H9 (cell line): ENCODE results near the gene EPB41L4B. TPM values are rescaled to one million over a fixed set of nuclear protein-coding genes. Genes with fewer than 3 reads are reported as not detected.
A peak's percentile ranks its signal among the peaks of the same experiment; 100 is the strongest.

ENCODE experiments used
- DNase-seq: peaks from one replicate; pipeline ENCODE4 v3.0.0-alpha.2; 2017
- H2AFZ ChIP-seq: one replicate; pipeline ENCODE4 v1.6.1; 2013; ENCODE audit warnings: mild to moderate bottlenecking, low read length, control low read depth, moderate library complexity
- H2AK5ac ChIP-seq: 2 replicates; pipeline ENCODE4 v1.6.1; 2013; ENCODE audit warnings: low read length, control low read depth, mixed read lengths; ENCODE audit not compliant: insufficient read length
- H2BK120ac ChIP-seq: one replicate; pipeline ENCODE4 v1.6.1; 2013; ENCODE audit warnings: low read depth, mild to moderate bottlenecking, low read length, control low read depth, inconsistent platforms; ENCODE audit not compliant: poor library complexity, severe bottlenecking
- H2BK12ac ChIP-seq: 2 replicates; pipeline ENCODE4 v1.6.1; 2013; ENCODE audit warnings: low read length, control low read depth, mixed read lengths, low read depth; ENCODE audit not compliant: insufficient read length
- H2BK15ac ChIP-seq: 2 replicates; pipeline ENCODE4 v1.6.1; 2013; ENCODE audit warnings: low read depth, low read length, control low read depth
- H2BK20ac ChIP-seq: one replicate; pipeline ENCODE4 v1.6.1; 2013; ENCODE audit warnings: low read depth, mild to moderate bottlenecking, low read length, control low read depth, inconsistent platforms; ENCODE audit not compliant: poor library complexity, severe bottlenecking
- H2BK5ac ChIP-seq: 2 replicates; pipeline ENCODE4 v1.6.1; 2013; ENCODE audit warnings: low read length, control low read depth, mixed read lengths; ENCODE audit not compliant: insufficient read length
- H3K14ac ChIP-seq: 2 replicates; pipeline ENCODE4 v1.6.1; 2013; ENCODE audit warnings: low read length, control low read depth; ENCODE audit not compliant: insufficient read depth
- H3K18ac ChIP-seq: 2 replicates; pipeline ENCODE4 v1.6.1; 2013; ENCODE audit warnings: low read depth, mild to moderate bottlenecking, mixed read lengths, low read length, control low read depth; ENCODE audit not compliant: insufficient read length
- H3K23ac ChIP-seq: 2 replicates; pipeline ENCODE4 v1.6.1; 2013; ENCODE audit warnings: low read length, control low read depth, mixed read lengths, low read depth; ENCODE audit not compliant: insufficient read length
- H3K23me2 ChIP-seq: 2 replicates; pipeline ENCODE4 v1.6.1; 2013; ENCODE audit warnings: low read depth, mild to moderate bottlenecking, mixed read lengths, low read length, control low read depth; ENCODE audit not compliant: insufficient read length, poor library complexity, severe bottlenecking
- H3K27ac ChIP-seq: 2 replicates; pipeline ENCODE4 v1.5.1; 2013; ENCODE audit warnings: low read length, control low read depth, mixed read lengths, low read depth; ENCODE audit not compliant: insufficient read length
- H3K27me3 ChIP-seq: 2 replicates; pipeline ENCODE4 v1.6.1; 2013; ENCODE audit warnings: low read length, control low read depth, inconsistent platforms; ENCODE audit not compliant: insufficient read depth
- H3K4ac ChIP-seq: 2 replicates; pipeline ENCODE4 v1.6.1; 2013; ENCODE audit warnings: low read depth, mild to moderate bottlenecking, control low read depth, inconsistent platforms, low read length, moderate library complexity
- H3K4me1 ChIP-seq: 2 replicates; pipeline ENCODE4 v1.6.1; 2013; ENCODE audit warnings: low read length, control low read depth, inconsistent platforms; ENCODE audit not compliant: insufficient read depth
- H3K4me2 ChIP-seq: 2 replicates; pipeline ENCODE4 v1.6.1; 2013; ENCODE audit warnings: low read length, control low read depth, mixed read lengths; ENCODE audit not compliant: insufficient read length, insufficient read depth
- H3K56ac ChIP-seq: 2 replicates; pipeline ENCODE4 v1.6.1; 2013; ENCODE audit warnings: low read depth, mild to moderate bottlenecking, mixed read lengths, low read length, control low read depth; ENCODE audit not compliant: insufficient read length
- H3K79me1 ChIP-seq: 2 replicates; pipeline ENCODE4 v1.6.1; 2013; ENCODE audit warnings: low read depth, mild to moderate bottlenecking, moderate library complexity, low read length, control low read depth, inconsistent platforms; ENCODE audit not compliant: insufficient read depth, poor library complexity, severe bottlenecking
- H3K79me2 ChIP-seq: 2 replicates; pipeline ENCODE4 v1.6.1; 2013; ENCODE audit warnings: low read length, control low read depth, inconsistent platforms; ENCODE audit not compliant: insufficient read depth
- H3K9ac ChIP-seq: 2 replicates; pipeline ENCODE4 v1.6.1; 2013; ENCODE audit warnings: low read length, control low read depth, mixed read lengths; ENCODE audit not compliant: insufficient read length; ENCODE audit errors: extremely low read depth
- H3K9me3 ChIP-seq: one replicate; pipeline ENCODE4 v1.6.1; 2013; ENCODE audit warnings: low read depth, low read length, inconsistent platforms; ENCODE audit not compliant: control insufficient read depth
- H3T11ph ChIP-seq: one replicate; pipeline ENCODE4 v1.6.1; 2013; ENCODE audit warnings: mild to moderate bottlenecking, low read length, control low read depth, inconsistent platforms
- H4K20me1 ChIP-seq: one replicate; pipeline ENCODE4 v1.6.1; 2013; ENCODE audit not compliant: control insufficient read depth, insufficient read length, insufficient read depth
- H4K5ac ChIP-seq: 2 replicates; pipeline ENCODE4 v1.6.1; 2013; ENCODE audit warnings: low read depth, mild to moderate bottlenecking, mixed read lengths, low read length, control low read depth; ENCODE audit not compliant: insufficient read length
- H4K8ac ChIP-seq: replicated peaks from 2 replicates; pipeline ENCODE4 v1.6.1; 2013; ENCODE audit warnings: low read length, control low read depth, mixed read lengths, low read depth; ENCODE audit not compliant: insufficient read length
- H4K91ac ChIP-seq: 2 replicates; pipeline ENCODE4 v1.6.1; 2013; ENCODE audit warnings: low read depth, mild to moderate bottlenecking, moderate library complexity, mixed read lengths, low read length, control low read depth; ENCODE audit not compliant: insufficient read length
- H3K27ac Mint-ChIP-seq, 3 experiments: 2 replicates in 2 of 3; 3 replicates in 1 of 3; pipeline ENCODE4 v1.8.0; 2020 to 2021; ENCODE audit warnings: mixed read lengths in 3 of 3, mild to moderate bottlenecking in 1 of 3, moderate library complexity in 1 of 3
- H3K27me3 Mint-ChIP-seq: 2 replicates; pipeline ENCODE4 v1.8.0; 2021; ENCODE audit warnings: low read depth, mild to moderate bottlenecking, moderate library complexity, mixed read lengths
- H3K36me3 Mint-ChIP-seq, 3 experiments: 2 replicates in 2 of 3; 3 replicates in 1 of 3; pipeline ENCODE4 v1.8.0; 2020 to 2021; ENCODE audit warnings: low read depth in 3 of 3, mixed read lengths in 3 of 3; ENCODE audit not compliant: insufficient read depth in 1 of 3
- H3K4me1 Mint-ChIP-seq, 2 experiments: 2 replicates each; pipeline ENCODE4 v1.8.0; 2020; ENCODE audit warnings: mixed read lengths in 2 of 2
- H3K4me3 Mint-ChIP-seq, 2 experiments: 2 replicates in 1 of 2; 3 replicates in 1 of 2; pipeline ENCODE4 v1.8.0; 2020 to 2021; ENCODE audit warnings: mild to moderate bottlenecking in 2 of 2, mixed read lengths in 2 of 2, moderate library complexity in 1 of 2
- H3K9me3 Mint-ChIP-seq, 2 experiments: 2 replicates in 1 of 2; 3 replicates in 1 of 2; pipeline ENCODE4 v1.8.0; 2020; ENCODE audit warnings: mild to moderate bottlenecking in 2 of 2, mixed read lengths in 2 of 2, moderate library complexity in 1 of 2
- CTCF ChIP-seq: fragments of 200-600 bp; sonication (generic); conservative IDR thresholded peaks from 3 replicates; pipeline ENCODE4 v1.8.0; 2021; ENCODE audit warnings: antibody characterized with exemption, mild to moderate bottlenecking
- WGBS: extraction: QIAGEN DNeasy Blood & Tissue Kit; methylation state at CpG from one replicate; pipeline ENCODE4 v1.1.7; 2013; ENCODE audit warnings: missing lambda C conversion rate, low lambda C conversion rate, mixed read lengths; ENCODE audit not compliant: insufficient read length; ENCODE audit errors: extremely low coverage; 5-methylcytosine and 5-hydroxymethylcytosine counted together
- total RNA-seq: library from RNA; stranded (reverse); gene quantifications from 2 replicates; pipeline ENCODE4 v1.2.1, GENCODE V29; 2021

Gene EPB41L4B
- total RNA-seq, 1 experiment from 2014 or later: 18.9 TPM

- no peaks in the 10 kb centered on the region for H3K79me1 ChIP-seq
- no peaks in the 10 kb centered on the region for H3K9me3 ChIP-seq
- no peak overlapping the region for H3T11ph ChIP-seq
- Mint-ChIP-seq H3K9me3 (no peaks in the 10 kb centered on the region), H3K27me3 (no peaks in the 10 kb centered on the region), H3K4me1 (no peaks in the 10 kb centered on the region), H3K4me3 (no peak overlapping the region), H3K27ac (no peak overlapping the region), H3K36me3 (no peaks in the 10 kb centered on the region)
- no peak overlapping the region for H2BK20ac ChIP-seq
- H3K18ac ChIP-seq: no peak overlapping the region
- no peak overlapping the region for H2AFZ ChIP-seq
- no peak overlapping the region for H2BK120ac ChIP-seq
- H3K27me3 ChIP-seq: no peaks in the 10 kb centered on the region
- H4K8ac ChIP-seq: no peak overlapping the region
- no peak overlapping the region for H3K9ac ChIP-seq
- H3K56ac ChIP-seq: no peak overlapping the region
- no peak overlapping the region for H4K5ac ChIP-seq
- no peak overlapping the region for H3K27ac ChIP-seq
- H3K4me2 ChIP-seq: no peak overlapping the region
- H2BK5ac ChIP-seq: no peak overlapping the region
- no peaks in the 10 kb centered on the region for H3K23me2 ChIP-seq
- H2BK12ac ChIP-seq: no peak overlapping the region
- no peak overlapping the region for H3K23ac ChIP-seq
- H3K79me2 ChIP-seq: no peaks in the 10 kb centered on the region
- no peak overlapping the region for H3K4ac ChIP-seq
- peak; percentile 14; the same call in 1 of the 3 replicates for TF ChIP-seq CTCF
- no peaks in the 10 kb centered on the region for H3K4me1 ChIP-seq
- H3K14ac ChIP-seq: no peak overlapping the region
- no peak overlapping the region for H2AK5ac ChIP-seq
- WGBS: no CpG with 5 or more reads among the region's 2 CpGs
- no peak overlapping the region for H2BK15ac ChIP-seq
- no peaks in the 10 kb centered on the region for H4K20me1 ChIP-seq
- DNase-seq: no peak
- no peak overlapping the region for H4K91ac ChIP-seq
Observed at GRCh38 chr9:109132567-109133021, 188.3 kb downstream of the EPB41L4B start.
